SK-N-DZ (cell line): Measurements from ENCODE around the gene SORCS2.

Experiments
- DNase-seq: peaks from one replicate; pipeline ENCODE4 v3.0.0-alpha.2; 2015; ENCODE audit warnings: low spot score

Gene SORCS2

GRCh38 chr4:7369511-7369910 lies 177.2 kb downstream of the SORCS2 start:
- DNase-seq, result no peak

- DNase-seq, result no peak
These were observed 177.7 kb downstream of the SORCS2 start for GRCh38 chr4:7370038-7370437.

GRCh38 chr4:7371210-7371941 lies 179.0 kb downstream of the SORCS2 start:
- no peak for DNase-seq

GRCh38 chr4:7372673-7373072 lies 180.3 kb downstream of the SORCS2 start:
- no peak for DNase-seq

DNA sequence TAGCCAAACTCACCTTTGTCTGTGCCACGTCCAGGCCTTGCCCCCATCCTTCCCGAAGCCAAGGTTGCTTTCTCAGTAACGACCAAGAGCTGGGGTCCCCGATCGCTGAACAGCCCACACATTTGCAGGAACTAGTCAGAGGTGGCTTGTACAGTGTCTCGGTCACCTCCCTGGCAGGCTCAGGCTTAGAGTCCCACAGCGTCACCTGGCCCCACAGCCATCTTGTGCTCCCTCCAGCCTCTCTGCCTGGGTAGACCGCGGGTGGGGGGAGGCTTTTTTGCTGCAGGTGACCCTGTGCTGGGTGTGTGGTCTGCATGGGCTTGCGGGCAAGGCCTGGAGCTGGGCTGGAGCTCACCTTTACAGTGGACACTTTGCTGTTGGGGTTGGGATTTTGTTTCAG lies 182.2 kb downstream of the SORCS2 start:
- DNase-seq, result no peak

DNA sequence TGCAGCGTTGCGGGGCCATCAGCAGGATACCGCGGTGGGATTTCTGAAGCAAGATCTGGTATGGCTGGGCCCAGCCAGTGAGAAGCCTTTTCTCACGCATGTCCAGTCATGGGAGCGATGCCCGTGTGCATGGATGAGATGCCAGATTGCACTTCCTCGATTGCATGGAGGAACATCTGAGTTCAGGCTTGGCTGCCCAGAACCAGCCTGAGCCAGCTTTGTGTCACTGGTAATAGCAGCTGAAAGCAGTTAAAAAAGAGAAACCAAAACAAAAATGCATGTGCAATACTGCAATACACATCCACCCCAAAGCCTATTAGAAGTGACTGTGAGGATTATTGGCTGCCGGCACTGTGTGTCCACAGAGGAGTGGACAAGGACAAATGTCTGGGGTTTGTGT lies 183.1 kb downstream of the SORCS2 start:
- no peak for DNase-seq

- DNase-seq, result no peak
These were observed 185.0 kb downstream of the SORCS2 start for GRCh38 chr4:7377223-7377865.

DNA sequence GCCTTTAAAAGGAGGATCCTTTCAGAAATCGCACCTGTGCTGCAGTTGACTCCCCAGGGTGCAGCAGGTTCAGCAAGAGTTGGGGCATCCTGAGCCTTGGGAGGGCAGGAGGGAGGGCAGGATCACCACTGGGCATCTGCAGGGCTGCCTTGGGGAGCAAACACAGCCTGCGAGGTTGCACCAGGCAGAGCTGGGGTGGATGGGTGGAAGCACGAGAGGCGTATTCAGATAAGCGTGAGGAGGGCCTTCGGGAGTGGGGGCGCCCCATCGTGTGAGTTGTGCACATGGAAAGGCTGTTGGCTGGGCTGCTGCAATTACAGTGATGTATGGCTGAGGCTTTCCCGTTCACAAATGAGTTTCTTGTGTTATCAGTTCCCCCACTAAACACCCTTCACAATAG lies 186.8 kb downstream of the SORCS2 start:
- no peak for DNase-seq

- no peak for DNase-seq
These were observed 187.4 kb downstream of the SORCS2 start for GRCh38 chr4:7379719-7380118.

- no peak for DNase-seq
These were observed 189.0 kb downstream of the SORCS2 start for GRCh38 chr4:7381221-7381889.

GRCh38 chr4:7381890-7382633 lies 189.7 kb downstream of the SORCS2 start:
- DNase-seq, result no peak

DNA sequence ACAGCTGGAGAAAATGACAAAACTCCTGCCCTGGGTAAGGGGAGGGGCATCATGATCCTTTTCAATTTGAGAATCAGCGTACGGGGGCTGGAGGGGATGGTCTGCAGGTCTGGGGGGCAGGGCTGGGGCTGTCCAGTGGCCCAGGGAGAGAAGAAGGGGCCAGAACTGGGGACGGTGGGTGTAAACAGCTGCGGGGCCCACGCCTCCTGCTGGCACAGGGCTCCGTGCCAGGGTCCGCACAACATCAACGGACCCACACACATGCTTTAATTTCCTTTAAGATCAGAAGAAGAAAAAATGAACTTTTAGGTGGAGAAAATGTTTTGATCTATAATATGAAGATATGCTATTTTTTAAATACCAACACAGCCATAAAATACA lies 190.3 kb downstream of the SORCS2 start:
- no peak for DNase-seq

- no peak for DNase-seq
These were observed 190.9 kb downstream of the SORCS2 start for GRCh38 chr4:7383266-7383665.

GRCh38 chr4:7384003-7384928 lies 191.9 kb downstream of the SORCS2 start:
- no peak for DNase-seq

GRCh38 chr4:7384929-7385890 lies 192.9 kb downstream of the SORCS2 start:
- no peak for DNase-seq

DNA sequence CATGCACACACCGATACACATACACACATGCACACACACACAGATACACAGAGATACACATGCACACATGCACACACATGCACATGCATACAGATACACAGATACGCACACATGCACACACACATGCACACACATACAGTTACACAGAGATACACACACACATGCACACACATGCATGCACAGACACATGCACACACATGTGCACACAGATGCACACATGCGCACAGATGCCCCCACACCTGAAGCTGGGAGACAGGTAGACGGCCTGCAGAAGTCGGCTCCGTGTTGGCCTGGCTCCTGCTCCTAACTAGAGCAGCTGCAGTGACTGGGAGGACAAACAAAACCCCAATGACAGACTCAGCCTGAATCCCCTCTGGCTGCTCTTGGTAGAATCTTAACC lies 195.6 kb downstream of the SORCS2 start:
- no peak for DNase-seq

GRCh38 chr4:7388627-7389026 lies 196.3 kb downstream of the SORCS2 start:
- no peak for DNase-seq

DNA sequence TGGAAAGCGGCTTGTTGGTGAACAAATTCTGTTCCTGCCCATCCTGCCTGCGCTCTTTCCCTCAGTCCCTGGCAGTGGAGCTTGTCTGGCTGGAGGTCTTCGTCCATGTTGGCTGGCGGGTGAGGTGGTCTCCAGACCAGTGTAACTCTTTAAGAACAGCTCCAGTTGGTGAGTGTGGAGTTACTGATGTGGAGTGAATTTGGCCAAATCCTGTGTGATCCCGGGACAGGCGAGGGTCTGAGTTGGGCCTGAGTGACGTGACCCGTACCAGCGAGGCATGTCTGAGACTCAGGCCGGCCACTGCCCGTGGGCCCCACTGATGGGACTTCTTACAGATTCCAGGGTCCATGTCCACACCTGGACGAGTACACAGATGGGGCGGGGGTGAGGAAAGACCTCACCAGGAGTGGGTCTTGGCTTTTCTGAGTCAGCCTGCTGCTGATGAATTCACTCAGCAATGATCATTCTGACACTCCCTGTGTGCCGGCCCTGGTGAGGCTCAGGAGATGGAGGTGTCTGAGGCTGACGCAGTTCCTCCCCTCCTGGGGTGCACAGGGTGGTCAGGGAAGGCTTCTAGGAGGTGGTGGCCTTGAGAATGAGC lies 196.9 kb downstream of the SORCS2 start:
- no peak for DNase-seq

DNA sequence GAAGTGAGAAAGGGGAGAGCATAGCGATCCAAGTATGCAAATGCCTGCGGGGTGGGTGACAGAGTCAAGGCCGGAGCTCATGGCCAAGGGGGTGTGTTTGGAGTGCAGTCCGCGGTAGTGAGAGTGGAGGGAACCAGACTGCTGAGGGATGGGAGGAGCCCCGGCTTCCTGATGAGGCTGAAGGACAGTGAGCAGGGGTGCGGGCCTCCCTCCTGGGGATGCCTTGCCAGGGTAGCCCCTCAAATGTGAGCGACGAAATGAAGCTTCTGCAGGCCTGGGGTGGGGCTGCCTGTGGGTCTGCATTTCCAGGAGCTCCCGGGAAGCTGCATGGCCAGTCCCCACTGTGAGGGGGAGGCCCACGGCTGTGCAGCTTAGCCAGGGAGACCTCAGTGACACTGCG lies 197.4 kb downstream of the SORCS2 start:
- no peak for DNase-seq

GRCh38 chr4:7390336-7390735 lies 198.0 kb downstream of the SORCS2 start:
- DNase-seq, result no peak
